SKM-1 treated with dmso at 0.1 percent for 144 hours (cell line): ENCODE data around the gene TNFRSF9.

Experiments used
- DNase-seq: peaks from one replicate; lab custom pipeline; 2025; ENCODE audit not compliant: unreplicated experiment; lab: John Stamatoyannopoulos, UW

TNFRSF9 gene

GRCh38 chr1:7878027-7878426, 62.6 kb downstream of the TNFRSF9 start:
- DNase-seq: no peak

GRCh38 chr1:7873801-7874795, 66.5 kb downstream of the TNFRSF9 start:
- no peak for DNase-seq

GRCh38 chr1:7871136-7871535, 69.5 kb downstream of the TNFRSF9 start:
- DNase-seq: no peak

GRCh38 chr1:7869136-7869920, 71.3 kb downstream of the TNFRSF9 start:
- DNase-seq: no peak

- no peak for DNase-seq
Observed at GRCh38 chr1:7868070-7868780, 72.4 kb downstream of the TNFRSF9 start.

GRCh38 chr1:7865978-7866377, 74.7 kb downstream of the TNFRSF9 start:
- DNase-seq: no peak
